OCI-LY3 (cell line): ENCODE data around the gene SFT2D2.

Experiments
- EZH2phosphoT487 ChIP-seq: fragments of 200-600 bp; shearing (Covaris generic); IDR thresholded peaks from 2 replicates; pipeline ENCODE4 v1.6.1; 2018; ENCODE audit warnings: antibody characterized with exemption, mixed run types, low read depth
- TF ChIP-seq, protein P1 (sequence below): fragments of 200-600, 300-600 bp; sonication (generic); IDR thresholded peaks from 2 replicates; pipeline ENCODE4 v1.5.1; 2014; ENCODE audit warnings: antibody characterized with exemption, low read length, low read depth

DNA sequence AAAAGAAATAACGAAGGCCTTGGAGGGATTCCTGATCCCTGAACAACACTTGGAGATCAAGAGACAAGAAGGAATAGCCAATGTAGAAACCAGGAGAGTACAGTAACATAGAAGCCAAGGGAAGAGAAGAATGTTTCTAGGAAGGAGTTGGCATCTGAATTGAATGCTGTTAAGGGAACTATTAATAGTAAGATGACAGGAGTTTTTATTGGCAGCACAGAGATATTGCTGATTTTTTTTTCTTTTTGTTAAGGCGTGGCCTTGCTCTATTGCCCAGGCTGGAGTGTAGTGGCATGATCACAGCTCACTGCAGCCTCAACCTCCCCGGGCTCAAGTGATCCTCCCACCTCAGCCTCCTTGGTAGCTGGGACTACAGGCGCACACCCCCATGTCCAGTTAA, 9.6 kb upstream of the SFT2D2 start:
- TF ChIP-seq, protein P1, sequence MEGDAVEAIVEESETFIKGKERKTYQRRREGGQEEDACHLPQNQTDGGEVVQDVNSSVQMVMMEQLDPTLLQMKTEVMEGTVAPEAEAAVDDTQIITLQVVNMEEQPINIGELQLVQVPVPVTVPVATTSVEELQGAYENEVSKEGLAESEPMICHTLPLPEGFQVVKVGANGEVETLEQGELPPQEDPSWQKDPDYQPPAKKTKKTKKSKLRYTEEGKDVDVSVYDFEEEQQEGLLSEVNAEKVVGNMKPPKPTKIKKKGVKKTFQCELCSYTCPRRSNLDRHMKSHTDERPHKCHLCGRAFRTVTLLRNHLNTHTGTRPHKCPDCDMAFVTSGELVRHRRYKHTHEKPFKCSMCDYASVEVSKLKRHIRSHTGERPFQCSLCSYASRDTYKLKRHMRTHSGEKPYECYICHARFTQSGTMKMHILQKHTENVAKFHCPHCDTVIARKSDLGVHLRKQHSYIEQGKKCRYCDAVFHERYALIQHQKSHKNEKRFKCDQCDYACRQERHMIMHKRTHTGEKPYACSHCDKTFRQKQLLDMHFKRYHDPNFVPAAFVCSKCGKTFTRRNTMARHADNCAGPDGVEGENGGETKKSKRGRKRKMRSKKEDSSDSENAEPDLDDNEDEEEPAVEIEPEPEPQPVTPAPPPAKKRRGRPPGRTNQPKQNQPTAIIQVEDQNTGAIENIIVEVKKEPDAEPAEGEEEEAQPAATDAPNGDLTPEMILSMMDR: no peak
- no peak for TF ChIP-seq EZH2phosphoT487
